Kidney epithelial cell (primary cell): ENCODE measurements around the gene CREB5. TPM values are rescaled to one million over a fixed set of nuclear protein-coding genes. Genes with fewer than 3 reads are reported as not detected.
A peak's percentile ranks its signal among the peaks of the same experiment; 100 is the strongest.

Source experiments
- DNase-seq: peaks from one replicate; pipeline ENCODE4 v3.0.0-alpha.2; 2010; ENCODE audit warnings: low read depth
- H3K27me3 ChIP-seq: 2 replicates; pipeline ENCODE4 v1.6.0; 2011; ENCODE audit warnings: low read length; ENCODE audit not compliant: control insufficient read depth, insufficient read depth
- H3K36me3 ChIP-seq: 2 replicates; pipeline ENCODE4 v1.5.1; 2011; ENCODE audit warnings: low read length; ENCODE audit not compliant: control insufficient read depth, insufficient read depth
- H3K4me3 ChIP-seq: 2 replicates; pipeline ENCODE4 v1.5.1; 2011; ENCODE audit warnings: low read depth, mild to moderate bottlenecking, control low read depth, low read length
- CTCF ChIP-seq: IDR thresholded peaks from 2 replicates; pipeline ENCODE4 v1.5.1; 2011; ENCODE audit warnings: mild to moderate bottlenecking, moderate library complexity, low read length, control low read depth, inconsistent platforms; ENCODE audit not compliant: insufficient read depth, poor library complexity, severe bottlenecking
- total RNA-seq: library from RNA; depleted of rRNA; stranded (reverse); fragments of >200 nt; gene quantifications from 2 replicates; pipeline ENCODE4 v1.2.3, GENCODE V29; 2015

The CREB5 gene
- total RNA-seq, 1 donor from 2014 or later: 27.9 TPM

- Histone ChIP-seq H3K27me3 (no peaks in the 10 kb centered on the region), H3K4me3 (peak overlapping the region; percentile 33), H3K36me3 (no peaks in the 10 kb centered on the region)
- DNase-seq: peak; percentile 96
- TF ChIP-seq CTCF: no peak
Measured at GRCh38 chr7:28685644-28686417, 273.5 kb downstream of the CREB5 start.

DNA sequence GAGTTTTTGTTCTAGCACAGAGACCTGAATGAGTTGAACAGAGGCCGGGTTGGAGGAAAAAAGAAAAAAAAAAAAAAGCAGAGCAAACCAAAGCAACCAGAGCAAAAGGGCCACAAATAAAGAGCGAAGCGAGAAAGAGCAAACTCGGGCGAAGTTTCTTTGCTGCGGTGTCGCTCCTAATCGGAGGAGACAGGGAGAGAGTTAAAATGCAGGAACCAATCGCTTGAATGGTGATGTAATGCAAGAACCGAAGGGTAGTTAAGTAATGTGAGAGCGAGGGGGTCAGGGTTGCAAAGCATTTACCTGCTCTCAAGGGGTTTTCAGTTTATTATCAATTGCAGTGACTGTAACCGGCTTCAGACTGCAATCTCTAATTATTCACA, 274.1 kb downstream of the CREB5 start:
- Histone ChIP-seq H3K27me3 (no peaks in the 10 kb centered on the region), H3K4me3 (peak overlapping the region; percentile 33), H3K36me3 (no peaks in the 10 kb centered on the region)
- DNase-seq: peak; percentile 52
- TF ChIP-seq CTCF: no peak

GRCh38 chr7:28687537-28687936, 275.2 kb downstream of the CREB5 start:
- no peaks in the 10 kb centered on the region for H3K36me3 ChIP-seq
- DNase-seq: no peak
- H3K27me3 ChIP-seq: no peaks in the 10 kb centered on the region
- TF ChIP-seq CTCF: no peak
- peak overlapping the region; percentile 33 for H3K4me3 ChIP-seq

DNA sequence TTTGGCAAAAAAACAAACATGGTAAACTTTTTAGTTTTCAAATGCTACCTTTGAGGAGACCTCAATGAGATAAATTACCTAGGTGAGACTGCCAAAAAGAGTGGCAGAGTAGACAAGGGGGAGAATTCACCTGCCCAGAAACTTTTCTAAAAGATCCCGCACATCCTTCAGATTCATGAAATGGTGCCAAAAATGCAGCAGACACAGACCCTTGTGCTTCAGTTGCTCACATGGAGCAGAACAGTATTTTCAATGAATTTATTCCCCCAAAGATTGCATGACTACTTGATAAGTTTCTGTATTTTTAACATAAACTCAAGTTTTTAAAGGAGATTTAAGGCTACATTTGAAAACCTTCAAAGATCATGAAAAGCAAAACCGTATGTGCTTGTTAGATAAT, 275.9 kb downstream of the CREB5 start:
- H3K4me3 ChIP-seq: no peak overlapping the region
- no peaks in the 10 kb centered on the region for H3K36me3 ChIP-seq
- no peak for TF ChIP-seq CTCF
- DNase-seq: no peak
- no peaks in the 10 kb centered on the region for H3K27me3 ChIP-seq

GRCh38 chr7:28688651-28689050, 276.3 kb downstream of the CREB5 start:
- H3K4me3 ChIP-seq: no peak overlapping the region
- DNase-seq: no peak
- H3K27me3 ChIP-seq: no peaks in the 10 kb centered on the region
- no peaks in the 10 kb centered on the region for H3K36me3 ChIP-seq
- no peak for TF ChIP-seq CTCF
